ENCODE measurements around the gene EFNB1.

EFNB1 gene

DNA sequence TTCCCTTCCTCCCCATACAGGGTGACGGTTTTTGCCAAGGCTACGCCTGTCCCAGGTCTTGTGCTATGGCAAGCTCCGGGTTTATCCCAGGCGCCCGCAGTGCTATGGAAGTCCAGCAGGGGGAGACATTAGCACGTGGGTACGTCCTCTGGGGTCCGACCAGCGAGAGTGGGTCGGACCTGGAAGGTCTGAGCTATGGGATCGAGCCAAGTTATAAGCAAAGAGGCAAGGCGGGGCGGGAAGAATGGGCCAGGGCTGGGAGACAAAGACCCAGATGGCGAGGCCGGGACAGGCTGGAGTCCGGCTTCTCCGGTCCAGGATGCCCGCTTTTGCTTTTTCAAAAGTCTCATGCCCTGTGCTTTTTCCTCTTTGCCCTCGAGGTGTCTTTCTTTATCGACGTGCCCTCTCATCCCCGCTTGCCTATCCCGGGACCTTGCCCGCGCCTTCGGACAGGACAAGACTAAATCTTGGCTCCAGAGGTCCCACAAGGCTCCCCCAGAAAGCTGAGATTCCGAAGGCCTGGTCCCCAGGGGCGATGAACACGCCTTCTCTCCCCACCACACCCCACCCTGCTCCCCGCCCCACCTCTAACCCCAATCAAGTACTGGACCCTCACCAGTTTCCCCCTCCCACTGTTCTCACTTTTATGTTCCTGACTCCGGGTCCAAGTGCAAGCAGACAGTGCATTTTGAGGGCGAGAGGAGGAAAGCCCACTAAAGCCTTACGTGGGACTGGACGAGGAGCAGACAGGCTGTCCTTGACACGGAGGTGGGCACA, 785 bp upstream of the EFNB1 start:
- Histone ChIP-seq H3K36me3 (ENCODE audit: control insufficient read depth, insufficient read depth, low read length) (no peaks in the 10 kb centered on the region), H3K4me1 (ENCODE audit: control insufficient read depth, insufficient read depth, low read length) (peaks cover 3% of the 10 kb centered on the region; the same call in 1 of the 2 replicates), H3K9me3 (ENCODE audit: control insufficient read depth, insufficient read depth, low read length) (no peaks in the 10 kb centered on the region), H3K27ac (ENCODE audit: low read length) (no peak overlapping the region), H3K27me3 (ENCODE audit: control insufficient read depth, insufficient read depth, low read length) (peaks cover 50% of the 10 kb centered on the region), H3K4me3 (ENCODE audit: low read length) (no peak overlapping the region; the same call in 1 of the 2 replicates)
- no CpG with 5 or more reads among the region's 35 CpGs for WGBS (ENCODE audit: insufficient coverage, insufficient read length)
- DNase-seq (ENCODE audit: low read depth, low spot score): no peak

DNA sequence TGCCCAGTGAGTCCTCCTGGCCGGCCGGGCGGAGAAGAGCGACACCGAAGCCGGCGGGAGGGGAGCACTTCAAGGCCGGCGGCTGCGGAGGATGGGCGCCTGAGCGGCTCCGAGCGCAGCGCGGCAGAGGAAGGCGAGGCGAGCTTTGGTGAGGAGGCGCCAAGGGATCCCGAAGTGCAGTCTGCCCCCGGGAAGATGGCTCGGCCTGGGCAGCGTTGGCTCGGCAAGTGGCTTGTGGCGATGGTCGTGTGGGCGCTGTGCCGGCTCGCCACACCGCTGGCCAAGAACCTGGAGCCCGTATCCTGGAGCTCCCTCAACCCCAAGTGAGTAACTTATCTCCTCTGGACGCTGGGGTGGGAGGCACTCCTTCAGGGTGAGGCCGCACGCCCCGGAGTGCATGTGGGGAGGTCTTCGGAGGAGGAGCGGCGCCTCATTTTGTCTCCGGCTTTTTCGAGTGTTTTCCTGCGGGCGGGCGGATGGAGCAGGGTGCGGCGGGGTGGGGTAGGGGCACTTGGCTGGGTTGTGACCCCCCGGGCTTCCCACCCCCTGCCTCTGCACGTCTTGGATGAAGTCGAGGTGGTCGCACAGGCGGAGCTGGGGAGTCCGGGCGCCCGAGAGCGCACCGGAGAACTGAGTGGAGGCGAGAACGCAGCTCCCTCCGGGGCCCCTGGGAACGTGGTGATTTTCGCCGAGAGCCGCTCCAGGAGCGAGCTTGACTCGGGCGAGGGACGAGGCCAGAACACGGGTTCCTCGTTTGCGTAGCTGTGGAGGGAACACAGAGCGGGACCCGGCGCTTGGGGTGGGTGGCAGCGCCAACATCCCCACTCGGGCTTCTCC, 979 bp downstream of the EFNB1 start:
- Histone ChIP-seq H3K4me1 (ENCODE audit: control insufficient read depth, insufficient read depth, low read length) (peaks cover 3% of the 10 kb centered on the region; the same call in 1 of the 2 replicates), H3K27ac (ENCODE audit: low read length) (no peak overlapping the region), H3K9me3 (ENCODE audit: control insufficient read depth, insufficient read depth, low read length) (no peaks in the 10 kb centered on the region), H3K4me3 (ENCODE audit: low read length) (peak overlapping the region; percentile 40), H3K27me3 (ENCODE audit: control insufficient read depth, insufficient read depth, low read length) (peaks cover 61% of the 10 kb centered on the region), H3K36me3 (ENCODE audit: control insufficient read depth, insufficient read depth, low read length) (no peaks in the 10 kb centered on the region)
- WGBS (ENCODE audit: insufficient coverage, insufficient read length): no CpG with 5 or more reads among the region's 74 CpGs
- DNase-seq (ENCODE audit: low read depth, low spot score): no peak

DNA sequence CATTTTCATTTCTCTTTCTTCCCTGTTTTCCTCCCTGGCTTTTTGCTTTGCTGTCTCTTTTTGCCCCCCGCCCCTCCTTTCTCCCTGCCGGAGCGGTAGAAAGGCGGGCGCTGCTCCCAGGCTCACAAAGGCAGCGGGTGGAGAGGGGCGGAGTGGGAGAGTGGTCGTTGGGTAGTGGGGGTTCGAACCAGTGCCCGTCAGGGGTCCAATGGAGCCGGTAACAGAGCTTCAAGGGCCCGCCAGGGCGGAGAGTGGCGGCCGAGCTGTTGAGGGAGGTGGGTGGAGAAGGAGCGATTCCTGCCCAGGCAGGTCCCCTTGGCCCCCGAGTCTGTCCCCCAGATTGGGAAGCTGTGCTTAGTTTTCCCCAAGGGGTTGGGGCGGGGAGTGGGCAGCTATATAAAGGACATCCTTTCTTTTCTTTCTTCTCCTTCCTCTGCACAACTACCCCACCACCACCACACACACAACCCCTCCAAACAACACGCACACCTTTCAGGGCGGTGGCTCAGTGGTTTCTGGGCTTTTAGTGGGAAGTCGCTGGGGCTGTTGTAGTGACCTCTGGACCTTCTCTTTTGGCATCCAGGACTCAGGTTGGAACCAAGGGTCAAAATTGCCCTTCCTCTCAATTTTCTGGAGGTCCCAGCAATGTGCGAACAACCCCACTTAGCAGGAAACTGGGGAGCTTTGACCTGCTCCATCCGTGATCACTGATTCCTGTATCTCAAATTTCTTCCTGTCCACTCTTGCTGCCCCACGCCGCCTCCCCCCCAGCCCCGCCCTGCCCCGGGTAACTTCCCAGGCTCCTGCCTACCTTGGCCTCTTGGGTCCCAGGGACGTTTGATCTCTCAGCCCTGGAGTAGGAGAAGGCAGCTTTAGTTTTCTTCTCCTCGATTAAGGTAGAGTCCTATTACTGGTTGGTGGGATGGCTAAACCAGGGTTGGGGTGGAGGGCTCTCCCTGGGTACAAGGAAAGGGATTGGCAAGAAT, 1.9 kb downstream of the EFNB1 start:
- no peak for DNase-seq (ENCODE audit: low read depth, low spot score)
- no peaks in the 10 kb centered on the region for H3K9me3 ChIP-seq (ENCODE audit: control insufficient read depth, insufficient read depth, low read length)
- H3K4me1 ChIP-seq (ENCODE audit: control insufficient read depth, insufficient read depth, low read length): peaks cover 3% of the 10 kb centered on the region; the same call in 1 of the 2 replicates
- H3K27ac ChIP-seq (ENCODE audit: low read length): no peak overlapping the region
- H3K36me3 ChIP-seq (ENCODE audit: control insufficient read depth, insufficient read depth, low read length): no peaks in the 10 kb centered on the region
- peaks cover 59% of the 10 kb centered on the region for H3K27me3 ChIP-seq (ENCODE audit: control insufficient read depth, insufficient read depth, low read length)
- H3K4me3 ChIP-seq (ENCODE audit: low read length): no peak overlapping the region; the same call in 1 of the 2 replicates
- WGBS (ENCODE audit: insufficient coverage, insufficient read length): no CpG with 5 or more reads among the region's 29 CpGs

DNA sequence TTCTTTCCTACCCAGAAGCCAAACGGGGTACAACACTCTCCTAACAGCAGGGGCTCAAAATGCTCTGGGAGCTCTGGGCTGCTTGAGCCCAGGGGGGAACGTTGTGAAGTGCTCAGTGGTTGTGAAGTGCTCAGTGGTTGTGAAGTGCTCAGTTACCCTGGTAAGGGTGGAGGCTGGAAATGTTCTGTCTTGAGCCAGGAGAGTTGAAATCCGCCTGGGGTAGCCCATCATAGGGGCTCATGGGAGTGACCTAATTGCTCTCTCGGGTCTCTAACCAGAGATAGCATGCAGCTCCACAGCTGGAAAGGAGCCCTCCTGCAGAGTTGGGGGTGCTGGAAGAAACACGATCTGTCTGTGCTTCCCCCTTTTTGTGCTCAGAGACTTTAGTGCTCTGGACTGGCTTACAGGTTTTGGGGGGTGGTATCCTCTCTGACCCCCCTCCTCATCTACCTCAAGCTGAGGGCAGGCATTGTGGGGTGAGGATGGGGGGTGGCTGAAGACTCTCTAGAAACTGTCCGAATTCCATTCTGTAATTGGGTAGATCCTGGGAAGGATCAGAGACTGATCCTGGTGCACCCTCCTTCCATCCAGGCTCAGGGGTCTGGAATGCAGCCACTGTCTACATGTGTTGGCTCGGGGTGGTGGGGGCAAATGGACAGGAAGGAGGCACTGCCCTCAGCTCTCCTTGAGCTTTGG, 2.7 kb downstream of the EFNB1 start:
- Histone ChIP-seq H3K27me3 (ENCODE audit: control insufficient read depth, insufficient read depth, low read length) (peaks cover 57% of the 10 kb centered on the region), H3K36me3 (ENCODE audit: control insufficient read depth, insufficient read depth, low read length) (no peaks in the 10 kb centered on the region), H3K27ac (ENCODE audit: low read length) (no peak overlapping the region), H3K4me3 (ENCODE audit: low read length) (no peak overlapping the region), H3K4me1 (ENCODE audit: control insufficient read depth, insufficient read depth, low read length) (peaks cover 3% of the 10 kb centered on the region; the same call in 1 of the 2 replicates), H3K9me3 (ENCODE audit: control insufficient read depth, insufficient read depth, low read length) (no peaks in the 10 kb centered on the region)
- DNase-seq (ENCODE audit: low read depth, low spot score): no peak
- WGBS (ENCODE audit: insufficient coverage, insufficient read length): no CpG with 5 or more reads among the region's 7 CpGs

DNA sequence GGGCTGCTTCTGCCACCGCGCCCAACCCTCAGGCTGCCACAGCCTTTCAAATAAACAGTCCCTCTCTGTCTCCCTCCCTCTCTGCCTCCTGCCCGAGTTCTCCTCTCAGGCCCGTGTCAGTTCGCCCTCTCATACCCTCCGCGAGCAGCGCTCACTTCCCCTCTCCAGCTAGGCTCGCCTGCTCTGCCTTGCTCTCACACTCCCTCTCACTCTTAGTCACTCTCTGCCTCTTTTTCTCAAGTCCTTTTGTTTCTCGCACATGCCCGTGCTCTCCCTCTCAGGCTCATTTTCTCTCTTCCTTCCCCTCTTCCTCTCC, 3.2 kb downstream of the EFNB1 start:
- no peak overlapping the region for H3K4me3 ChIP-seq (ENCODE audit: low read length)
- H3K27ac ChIP-seq (ENCODE audit: low read length): no peak overlapping the region
- H3K4me1 ChIP-seq (ENCODE audit: control insufficient read depth, insufficient read depth, low read length): peaks cover 3% of the 10 kb centered on the region; the same call in 1 of the 2 replicates
- no CpG with 5 or more reads among the region's 11 CpGs for WGBS (ENCODE audit: insufficient coverage, insufficient read length)
- H3K36me3 ChIP-seq (ENCODE audit: control insufficient read depth, insufficient read depth, low read length): no peaks in the 10 kb centered on the region
- DNase-seq (ENCODE audit: low read depth, low spot score): no peak
- H3K27me3 ChIP-seq (ENCODE audit: control insufficient read depth, insufficient read depth, low read length): peaks cover 53% of the 10 kb centered on the region
- no peaks in the 10 kb centered on the region for H3K9me3 ChIP-seq (ENCODE audit: control insufficient read depth, insufficient read depth, low read length)

DNA sequence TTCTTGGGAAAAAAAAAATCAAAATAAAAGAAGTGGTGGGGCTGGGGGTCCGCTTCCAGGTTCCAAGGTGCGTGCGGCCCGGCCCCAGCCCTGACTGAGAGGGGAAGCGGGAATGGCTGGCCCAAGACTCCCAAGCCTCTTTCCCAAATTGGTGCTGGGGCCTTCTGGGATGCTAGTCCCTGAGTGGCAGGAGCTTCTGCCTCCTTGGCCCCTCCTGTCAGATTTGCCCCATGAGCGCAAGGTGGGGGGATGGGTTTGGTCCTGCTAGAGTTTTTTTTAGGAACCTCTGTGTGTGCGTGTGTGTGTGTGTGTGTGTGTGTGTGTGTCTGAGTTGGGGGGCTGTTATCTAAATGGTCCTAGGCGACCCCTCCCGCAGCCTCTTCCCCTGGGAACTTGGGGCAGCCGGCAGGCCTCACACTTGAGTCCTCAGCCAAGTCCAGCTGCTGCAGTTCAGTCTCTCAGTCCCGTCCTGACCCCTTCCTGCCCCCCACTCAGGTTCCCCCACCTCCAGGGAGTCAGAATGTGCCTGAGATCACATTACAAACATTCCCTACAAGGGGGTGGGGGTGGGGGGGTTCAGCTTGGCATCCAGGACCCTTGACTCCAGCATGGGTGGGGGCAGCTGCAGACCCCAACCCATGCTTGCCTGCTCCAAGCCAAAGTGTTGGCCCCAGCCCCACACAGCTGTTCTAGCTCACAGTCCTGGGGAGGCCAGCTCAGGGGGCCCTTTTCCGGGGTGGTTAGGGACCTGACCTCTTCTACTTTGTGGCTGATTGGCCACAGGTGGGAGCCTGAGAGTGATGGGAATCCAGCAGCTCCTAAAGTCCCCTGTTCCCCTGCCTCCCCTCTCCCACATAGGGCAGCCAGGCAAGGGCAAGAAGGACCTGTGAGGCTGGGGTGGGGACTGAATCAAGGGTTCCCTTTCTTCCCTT, 4.0 kb downstream of the EFNB1 start:
- H3K27ac ChIP-seq (ENCODE audit: low read length): no peak overlapping the region
- no peaks in the 10 kb centered on the region for H3K36me3 ChIP-seq (ENCODE audit: control insufficient read depth, insufficient read depth, low read length)
- no peak for DNase-seq (ENCODE audit: low read depth, low spot score)
- peaks cover 52% of the 10 kb centered on the region for H3K27me3 ChIP-seq (ENCODE audit: control insufficient read depth, insufficient read depth, low read length)
- no CpG with 5 or more reads among the region's 12 CpGs for WGBS (ENCODE audit: insufficient coverage, insufficient read length)
- H3K9me3 ChIP-seq (ENCODE audit: control insufficient read depth, insufficient read depth, low read length): no peaks in the 10 kb centered on the region
- H3K4me3 ChIP-seq (ENCODE audit: low read length): no peak overlapping the region
- H3K4me1 ChIP-seq (ENCODE audit: control insufficient read depth, insufficient read depth, low read length): peaks cover 3% of the 10 kb centered on the region; the same call in 1 of the 2 replicates

DNA sequence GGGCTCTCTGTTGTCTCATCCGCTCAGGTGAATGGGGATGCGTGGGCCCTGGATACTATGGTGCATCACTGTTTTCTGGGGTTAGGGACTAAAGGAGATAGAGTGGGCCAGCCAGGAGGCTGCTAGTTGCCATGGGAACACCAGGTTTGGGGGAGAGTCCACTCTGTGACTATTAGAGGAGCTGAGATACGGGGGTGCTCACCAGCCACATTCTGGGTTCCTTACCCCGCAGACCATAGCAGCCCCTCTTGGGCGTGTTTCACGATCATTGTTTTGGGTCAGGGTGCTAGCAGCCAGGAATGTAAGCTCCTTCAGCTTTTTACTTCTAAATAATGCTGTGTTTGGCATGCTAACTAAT, 4.6 kb downstream of the EFNB1 start:
- Histone ChIP-seq H3K36me3 (ENCODE audit: control insufficient read depth, insufficient read depth, low read length) (no peaks in the 10 kb centered on the region), H3K27ac (ENCODE audit: low read length) (no peak overlapping the region), H3K9me3 (ENCODE audit: control insufficient read depth, insufficient read depth, low read length) (no peaks in the 10 kb centered on the region), H3K4me3 (ENCODE audit: low read length) (no peak overlapping the region), H3K27me3 (ENCODE audit: control insufficient read depth, insufficient read depth, low read length) (peaks cover 50% of the 10 kb centered on the region), H3K4me1 (ENCODE audit: control insufficient read depth, insufficient read depth, low read length) (peaks cover 3% of the 10 kb centered on the region; the same call in 1 of the 2 replicates)
- WGBS (ENCODE audit: insufficient coverage, insufficient read length): no CpG with 5 or more reads among the region's 6 CpGs
- no peak for DNase-seq (ENCODE audit: low read depth, low spot score)

DNA sequence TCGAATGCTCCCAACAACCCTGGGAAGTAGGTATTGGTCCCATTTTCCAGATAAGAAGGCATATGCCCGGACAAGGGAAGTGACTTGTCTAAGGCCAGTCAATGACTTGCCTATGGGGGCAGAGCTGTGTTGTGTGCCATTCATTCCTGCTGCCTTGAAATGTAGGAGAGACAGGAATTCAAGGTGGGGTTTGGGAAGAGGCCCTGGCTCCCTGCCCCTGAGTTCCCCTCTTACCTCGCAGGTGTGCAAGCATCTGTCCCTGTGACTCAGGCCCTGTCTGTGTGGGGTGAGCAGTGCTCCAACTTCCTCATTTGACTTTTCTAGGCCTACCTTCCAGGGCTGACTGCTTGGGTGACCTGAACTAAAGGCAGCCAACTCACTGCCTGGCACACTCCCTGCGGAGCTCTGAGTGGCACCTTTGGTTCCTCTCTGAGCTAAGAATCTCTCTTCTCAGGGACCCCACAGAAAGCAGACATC, 5.1 kb downstream of the EFNB1 start:
- no peak overlapping the region for H3K27ac ChIP-seq (ENCODE audit: low read length)
- no peaks in the 10 kb centered on the region for H3K36me3 ChIP-seq (ENCODE audit: control insufficient read depth, insufficient read depth, low read length)
- no peak for DNase-seq (ENCODE audit: low read depth, low spot score)
- no peak overlapping the region for H3K4me3 ChIP-seq (ENCODE audit: low read length)
- no peaks in the 10 kb centered on the region for H3K9me3 ChIP-seq (ENCODE audit: control insufficient read depth, insufficient read depth, low read length)
- H3K4me1 ChIP-seq (ENCODE audit: control insufficient read depth, insufficient read depth, low read length): peaks cover 3% of the 10 kb centered on the region; the same call in 1 of the 2 replicates
- H3K27me3 ChIP-seq (ENCODE audit: control insufficient read depth, insufficient read depth, low read length): peaks cover 50% of the 10 kb centered on the region
- no CpG with 5 or more reads among the region's 4 CpGs for WGBS (ENCODE audit: insufficient coverage, insufficient read length)

All from iPS DF 6.9 (cell line).